ENCODE results near the gene GDF15.
A peak's percentile ranks its signal among the peaks of the same experiment; 100 is the strongest.

The GDF15 gene

GRCh38 chr19:18425515-18426415, 39.8 kb downstream of the GDF15 start:
- H3K4me3 ChIP-seq (ENCODE audit: low read depth in 1 of 2, low read length in 1 of 2): no peak overlapping the region
- peaks cover 60% of the 10 kb centered on the region for H3K27me3 ChIP-seq
- H3K36me3 ChIP-seq: no peaks in the 10 kb centered on the region
- H3K4me1 ChIP-seq (ENCODE audit: control insufficient read depth in 1 of 2, insufficient read depth in 1 of 2, low read depth in 1 of 2, low read length in 1 of 2): peaks cover 5 to 14% of the 10 kb centered on the region in 2 experiments
- no peak overlapping the region for H3K27ac ChIP-seq
- H3K9me3 ChIP-seq: no peaks in the 10 kb centered on the region
- TF ChIP-seq CTCF (IDR thresholded peaks at IDR 0.05): no peak

GRCh38 chr19:18426416-18426767, 40.4 kb downstream of the GDF15 start:
- Histone ChIP-seq H3K4me1 (ENCODE audit: control insufficient read depth in 1 of 2, insufficient read depth in 1 of 2, low read depth in 1 of 2, low read length in 1 of 2) (peaks cover 5 to 14% of the 10 kb centered on the region in 2 experiments), H3K27me3 (peaks cover 58% of the 10 kb centered on the region), H3K27ac (no peak overlapping the region), H3K9me3 (no peaks in the 10 kb centered on the region), H3K36me3 (no peaks in the 10 kb centered on the region), H3K4me3 (ENCODE audit: low read depth in 1 of 2, low read length in 1 of 2) (no peak overlapping the region)
- TF ChIP-seq CTCF (IDR thresholded peaks at IDR 0.05): no peak

- peaks cover 58% of the 10 kb centered on the region for H3K27me3 ChIP-seq
- H3K27ac ChIP-seq: no peak overlapping the region
- H3K36me3 ChIP-seq: no peaks in the 10 kb centered on the region
- H3K4me3 ChIP-seq (ENCODE audit: low read depth in 1 of 2, low read length in 1 of 2): no peak overlapping the region
- peaks cover 5 to 14% of the 10 kb centered on the region in 2 experiments for H3K4me1 ChIP-seq (ENCODE audit: control insufficient read depth in 1 of 2, insufficient read depth in 1 of 2, low read depth in 1 of 2, low read length in 1 of 2)
- H3K9me3 ChIP-seq: no peaks in the 10 kb centered on the region
- no peak for TF ChIP-seq CTCF (IDR thresholded peaks at IDR 0.05)
Measured at GRCh38 chr19:18427080-18427742, 41.3 kb downstream of the GDF15 start.

- H3K36me3 ChIP-seq: no peaks in the 10 kb centered on the region
- H3K9me3 ChIP-seq: no peaks in the 10 kb centered on the region
- no peak overlapping the region for H3K27ac ChIP-seq
- no peak for TF ChIP-seq CTCF (IDR thresholded peaks at IDR 0.05)
- H3K27me3 ChIP-seq: peaks cover 62% of the 10 kb centered on the region
- H3K4me1 ChIP-seq (ENCODE audit: control insufficient read depth in 1 of 2, insufficient read depth in 1 of 2, low read depth in 1 of 2, low read length in 1 of 2): peaks cover 7 to 14% of the 10 kb centered on the region in 2 experiments
- no peak overlapping the region for H3K4me3 ChIP-seq (ENCODE audit: low read depth in 1 of 2, low read length in 1 of 2)
Measured at GRCh38 chr19:18427743-18428113, 41.8 kb downstream of the GDF15 start.

GRCh38 chr19:18428173-18428786, 42.3 kb downstream of the GDF15 start:
- no peak for TF ChIP-seq CTCF (IDR thresholded peaks at IDR 0.05)
- H3K4me1 ChIP-seq (ENCODE audit: control insufficient read depth in 1 of 2, insufficient read depth in 1 of 2, low read depth in 1 of 2, low read length in 1 of 2): peaks cover 13 to 18% of the 10 kb centered on the region in 2 experiments
- H3K27me3 ChIP-seq: peaks cover 67% of the 10 kb centered on the region
- H3K4me3 ChIP-seq (ENCODE audit: low read depth in 1 of 2, low read length in 1 of 2): peak overlapping the region in 1 of 2 experiments; percentile 56
- H3K9me3 ChIP-seq: no peaks in the 10 kb centered on the region
- no peaks in the 10 kb centered on the region for H3K36me3 ChIP-seq
- no peak overlapping the region for H3K27ac ChIP-seq

All from neutrophil (primary cell).